Gastrocnemius medialis (tissue), 4 donors: Measurements from ENCODE around the gene GNB1L.

ENCODE experiments used
- CTCF ChIP-seq, 5 experiments: fragments of 450-650 bp in 3 of 5; fragments of 200-600 bp in 2 of 5; sonication (generic) in 2 of 5; IDR thresholded peaks in 4 of 5; conservative IDR thresholded peaks in 1 of 5; 1 replicate in 4 of 5; 2 replicates in 1 of 5; pipeline ENCODE4 v1.5.1; 2016 to 2019; ENCODE audit warnings: antibody characterized with exemption in 5 of 5, mild to moderate bottlenecking in 3 of 5, moderate library complexity in 3 of 5
- POLR2A ChIP-seq, 2 donors: fragments of 450-650 bp; IDR thresholded peaks; one replicate each; pipeline ENCODE4 v1.6.1; 2017; ENCODE audit warnings: antibody characterized with exemption in 2 of 2, mild to moderate bottlenecking in 2 of 2, moderate library complexity in 2 of 2

DNA sequence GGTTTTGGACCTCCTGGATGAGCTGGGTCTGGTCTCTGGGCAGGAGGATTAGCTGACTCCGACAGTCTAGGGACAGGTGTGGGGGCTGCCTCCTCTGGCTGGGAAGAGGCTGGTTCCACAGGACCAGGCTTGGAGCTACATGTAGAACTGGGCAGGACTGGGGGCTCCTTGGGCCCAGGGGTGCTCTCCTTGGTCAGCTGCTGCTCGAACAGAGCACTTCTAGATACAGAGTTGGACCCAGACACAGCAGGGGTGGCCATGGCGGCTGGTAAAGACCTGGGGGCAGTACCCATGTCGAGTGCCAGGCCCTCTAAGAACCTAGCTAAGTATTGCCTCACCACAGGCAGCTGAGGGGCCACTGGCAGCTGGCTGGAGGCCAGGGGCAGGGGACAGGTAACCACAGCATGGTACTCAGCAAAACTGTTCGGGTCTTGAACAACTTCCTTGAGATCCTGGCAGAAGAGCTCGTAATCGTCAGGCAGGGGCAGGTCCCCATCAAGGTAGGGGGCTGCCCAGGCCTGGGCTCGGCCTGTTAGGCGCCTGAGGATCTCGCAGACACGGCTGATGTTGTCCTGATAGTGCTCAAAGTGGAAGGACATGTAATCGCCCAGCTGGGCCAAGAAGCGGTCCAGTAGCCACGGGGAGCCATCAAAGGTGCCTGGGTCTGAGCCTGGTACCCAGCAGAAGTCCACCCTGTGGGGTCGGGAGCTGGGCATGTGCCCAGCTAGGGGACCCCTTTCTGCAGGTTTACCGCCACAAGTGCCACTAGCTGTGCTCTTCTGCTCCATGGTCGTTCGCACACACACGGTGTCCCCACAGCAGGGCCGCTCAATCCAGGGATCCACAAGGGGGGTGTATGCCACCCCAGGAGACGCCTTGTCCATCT is 3.1 kb downstream of the GNB1L start:
- no peak for TF ChIP-seq POLR2A (IDR thresholded peaks at IDR 0.05)
- no peak for TF ChIP-seq CTCF (IDR thresholded peaks at IDR 0.05 in 4 of 5, conservative IDR thresholded peaks at IDR 0.05 in 1 of 5)
